GM18517 (cell line): ENCODE results near the gene FAM20A.
A peak's percentile ranks its signal among the peaks of the same experiment; 100 is the strongest.
"Not testable (repeated sequence)": the region's sequence is repeated elsewhere in the genome, so short reads cannot be mapped to it uniquely, and the experiment has no call there.

ENCODE experiments used
- ATAC-seq: cut with Tn5 transposase; IDR thresholded peaks from one replicate; pipeline ENCODE4 v1.9.1; 2021; ENCODE audit warnings: mild to moderate bottlenecking, moderate library complexity; ENCODE audit not compliant: unreplicated experiment

The FAM20A gene

DNA sequence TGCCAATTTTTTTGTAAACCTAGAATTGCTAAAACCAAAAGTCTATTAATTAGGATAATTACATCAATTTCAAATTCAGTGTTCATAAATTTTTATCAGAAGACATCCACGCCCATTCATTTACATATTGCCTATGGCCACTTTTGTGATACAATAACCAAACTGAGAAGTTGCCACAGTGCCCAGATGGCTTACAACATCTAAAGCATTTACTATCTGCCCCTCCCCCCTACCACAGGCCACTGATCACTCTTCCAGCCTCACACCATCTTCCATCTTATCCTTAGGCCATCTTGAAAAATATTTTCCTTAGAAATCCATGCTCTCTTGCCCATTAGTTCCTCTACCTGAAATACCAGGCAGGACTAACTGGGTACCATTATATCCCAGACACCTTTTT lies 95.2 kb downstream of the FAM20A start:
- ATAC-seq: no peak

DNA sequence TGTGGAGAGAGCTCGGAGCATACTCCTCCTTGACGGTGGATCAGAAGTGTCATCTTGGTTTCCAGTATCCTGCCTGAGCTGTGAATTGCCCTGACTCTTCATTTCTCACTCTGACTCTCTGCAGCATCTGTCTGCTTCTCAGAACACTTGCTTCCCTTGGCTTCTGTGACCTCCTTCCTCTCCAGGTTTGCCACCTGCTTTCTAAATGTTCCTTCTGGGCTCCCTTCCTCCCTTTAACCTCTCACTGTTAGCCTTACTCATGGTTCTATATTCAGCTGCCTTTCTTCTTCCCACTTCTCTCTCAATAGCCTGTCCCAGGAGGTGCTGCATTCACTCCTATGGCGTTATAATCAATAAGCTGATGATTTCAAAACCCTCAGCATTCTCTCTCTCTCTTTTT lies 100.1 kb downstream of the FAM20A start:
- no peak for ATAC-seq

DNA sequence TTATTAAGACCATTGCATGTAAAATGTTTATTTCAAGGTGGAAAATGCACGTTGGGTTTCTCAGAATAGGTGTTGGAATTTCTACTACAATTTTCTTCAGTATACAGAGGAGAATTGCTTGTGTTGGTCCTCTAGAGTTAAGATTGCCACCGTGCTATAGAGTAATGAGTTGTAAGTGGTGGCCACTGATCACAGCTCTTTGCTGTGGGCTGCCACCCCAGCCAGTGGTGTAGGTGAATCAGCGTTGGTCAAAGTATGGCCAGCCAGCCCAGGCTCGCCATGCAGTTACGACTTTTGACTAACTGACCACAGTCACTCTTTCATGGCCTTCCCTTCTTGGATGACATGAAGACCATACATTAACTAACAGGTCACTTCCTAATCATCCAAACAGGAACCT lies 101.6 kb downstream of the FAM20A start:
- ATAC-seq: no peak

DNA sequence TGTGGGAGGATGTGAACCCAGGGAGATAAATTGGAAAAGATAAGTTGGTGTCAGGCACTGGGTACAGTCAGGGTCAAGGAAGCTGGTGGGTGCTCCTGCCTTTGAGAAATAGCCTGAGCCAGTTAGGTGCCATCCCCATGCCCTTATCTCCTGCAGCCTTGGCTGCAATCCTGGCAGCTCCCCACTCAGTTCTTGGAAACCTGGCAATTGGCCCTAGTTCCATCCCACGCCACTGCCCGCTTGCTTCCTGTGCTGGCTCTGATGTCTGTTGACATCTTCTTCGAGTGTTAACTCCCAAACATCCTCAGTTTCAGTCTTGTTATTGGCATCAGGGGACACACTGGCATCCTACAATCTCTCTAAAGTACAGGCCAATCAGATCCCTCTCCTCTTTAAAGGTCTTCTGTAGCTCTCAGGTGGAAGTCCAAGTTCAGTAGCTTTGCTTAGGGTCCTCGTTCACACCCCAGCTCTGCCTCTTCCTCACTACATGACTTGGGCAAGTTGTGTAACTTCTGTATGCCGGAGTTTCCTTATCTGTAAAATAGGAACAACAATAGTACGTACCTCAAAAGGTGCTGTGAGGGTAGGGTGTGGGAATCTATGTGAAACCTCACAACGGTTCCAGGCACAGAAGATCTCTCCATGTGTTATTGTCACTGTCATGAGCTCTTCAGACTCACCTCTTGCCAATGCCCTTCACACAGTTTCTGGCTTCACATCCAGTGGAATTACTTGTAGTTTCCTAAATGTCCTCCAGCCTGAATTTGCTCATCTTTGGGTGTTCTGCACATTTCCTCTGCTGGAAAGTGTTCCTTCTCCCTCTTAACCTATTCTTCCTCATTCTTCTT lies 102.5 kb downstream of the FAM20A start:
- ATAC-seq: peak; percentile 29

DNA sequence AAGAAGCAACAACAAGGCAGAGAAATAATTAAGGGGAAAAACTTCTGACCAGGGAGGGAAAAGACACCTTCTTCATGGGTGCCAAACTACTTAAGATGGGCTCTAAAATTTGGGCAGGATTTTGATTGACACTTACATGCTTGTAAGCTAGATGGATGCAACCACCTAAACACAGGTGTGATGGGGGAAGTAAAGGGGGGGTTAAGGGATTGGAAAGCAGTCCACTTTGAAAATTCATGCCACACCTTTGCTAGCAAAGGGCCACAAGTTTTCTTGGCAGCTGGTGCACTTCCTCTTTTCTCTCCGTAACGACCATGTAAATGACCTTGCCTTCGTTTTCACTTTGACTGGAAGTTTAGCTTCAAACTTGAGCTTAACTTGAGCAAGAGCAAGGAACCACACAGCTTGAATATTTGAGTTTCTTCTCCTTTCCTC lies 103.3 kb downstream of the FAM20A start:
- peak; percentile 95 for ATAC-seq

DNA sequence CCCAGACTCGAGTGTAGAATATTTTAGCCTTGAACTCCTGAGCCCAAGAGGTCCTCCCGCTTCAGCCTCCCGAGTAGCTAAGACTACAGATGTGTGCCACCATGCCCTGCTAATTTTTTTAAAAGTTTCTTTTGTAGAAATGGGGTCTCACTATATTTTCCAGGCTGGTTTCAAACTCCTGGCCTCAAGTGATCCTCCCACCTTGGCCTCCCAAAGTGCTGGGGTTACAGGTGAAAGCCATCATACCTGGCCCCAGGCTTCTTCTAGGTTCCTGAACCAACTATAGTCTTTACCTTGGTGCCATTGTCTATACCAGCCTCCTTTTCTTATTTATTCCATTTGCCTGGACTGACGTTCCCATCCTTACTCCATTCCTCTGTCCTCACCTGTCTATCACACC lies 106.1 kb downstream of the FAM20A start:
- ATAC-seq: no peak

DNA sequence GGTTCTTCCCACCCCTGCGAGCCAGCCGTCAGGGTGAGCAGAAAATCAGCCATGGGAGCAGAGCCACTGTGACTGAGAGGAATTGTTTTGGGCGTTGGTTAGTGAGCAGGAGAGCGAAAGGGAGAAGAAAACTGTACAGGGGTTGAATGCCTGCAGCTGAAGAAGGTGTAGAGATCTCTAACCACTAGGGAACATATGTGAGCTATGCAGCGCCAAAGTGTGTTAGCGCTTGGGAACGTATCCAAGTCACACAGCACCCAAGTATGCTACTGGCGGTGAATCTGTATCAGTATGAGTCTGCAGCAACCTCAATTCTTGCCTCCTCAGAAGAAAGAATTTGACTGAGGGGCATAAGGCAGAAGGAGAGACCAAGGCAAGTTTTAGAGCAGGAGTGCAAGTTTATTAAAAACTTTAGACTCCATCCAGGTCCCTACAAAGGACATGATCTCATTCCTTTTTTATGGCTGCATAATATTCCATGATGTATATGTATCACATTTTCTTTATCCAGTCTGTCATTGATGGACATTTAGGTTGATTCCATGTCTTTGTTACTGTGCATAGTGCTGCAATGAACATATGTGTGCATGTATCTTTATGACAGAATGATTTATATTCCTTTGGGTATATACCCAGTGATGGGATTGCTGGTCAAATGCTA lies 108.6 kb downstream of the FAM20A start:
- not testable (repeated sequence) for ATAC-seq

DNA sequence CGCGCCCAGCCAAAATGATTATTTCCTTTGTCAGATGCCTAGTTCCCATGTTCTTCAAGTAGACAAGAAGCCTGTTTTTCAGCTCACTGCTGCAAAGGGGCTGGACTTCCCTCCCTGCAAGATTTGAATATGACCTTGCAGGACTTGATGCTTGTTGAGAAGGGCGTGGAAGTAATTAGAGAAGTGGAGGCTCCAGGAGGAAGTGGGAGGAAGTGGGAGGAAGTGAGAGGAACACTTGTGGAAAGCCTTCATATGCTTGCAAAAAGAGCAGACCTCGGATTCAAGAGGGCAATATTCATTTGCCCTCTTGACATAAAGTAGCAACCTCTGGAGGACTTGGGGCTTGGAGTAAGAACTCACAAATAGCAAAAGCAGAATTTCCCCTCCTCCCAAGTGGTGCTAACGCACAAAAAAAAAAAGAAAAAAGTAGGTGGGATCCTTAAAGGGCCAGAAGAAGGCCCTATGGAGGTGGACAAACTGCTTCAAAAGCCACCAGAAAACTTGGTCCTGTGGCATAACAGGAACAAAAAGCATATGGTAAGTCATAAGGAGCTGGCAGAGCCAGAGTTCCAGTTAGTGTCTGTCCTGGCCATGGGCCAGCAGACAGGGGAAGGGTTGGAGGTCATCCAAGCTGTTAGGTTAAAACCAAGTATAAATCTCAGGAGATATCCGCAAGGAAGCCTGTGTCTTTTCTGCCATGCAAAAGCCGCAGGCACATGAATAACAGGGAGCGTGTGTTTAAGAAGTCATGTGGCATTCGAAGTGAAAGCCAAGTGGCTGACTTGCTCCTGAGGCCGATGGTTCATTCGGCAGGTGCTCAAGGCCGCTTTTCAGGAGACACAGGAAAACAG lies 109.6 kb downstream of the FAM20A start:
- ATAC-seq: no peak

DNA sequence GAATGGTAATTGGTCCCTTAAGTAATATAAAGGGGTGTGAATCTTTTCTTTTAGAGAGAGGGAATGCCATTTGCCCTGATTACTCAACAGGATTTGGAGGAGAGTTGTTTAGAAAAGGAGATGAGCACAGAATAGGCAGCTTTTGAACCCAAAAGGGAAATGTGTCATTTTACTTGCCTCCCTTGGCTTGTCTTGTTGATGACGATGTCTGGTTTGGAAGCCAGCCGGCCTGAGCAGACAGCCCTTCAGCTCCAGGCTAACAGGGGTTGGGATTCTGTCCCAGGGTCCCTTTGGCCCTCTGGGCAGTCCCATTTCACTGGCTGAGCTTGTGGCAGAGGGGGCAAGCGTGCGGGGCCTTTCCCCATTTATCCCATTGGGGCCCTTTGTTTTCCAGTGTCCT lies 111.2 kb downstream of the FAM20A start:
- no peak for ATAC-seq
